HEK293T (cell line): Measurements from ENCODE around the gene KRTAP9-1.
"Not testable (repeated sequence)": the region's sequence is repeated elsewhere in the genome, so short reads cannot be mapped to it uniquely, and the experiment has no call there.

ENCODE experiments used
- CTCF ChIA-PET: fragments of 350-600 bp; formaldehyde crosslinking; extraction: SDS; loops from one replicate; lab custom pipeline; 2021; ENCODE audit warnings: antibody characterized with exemption, inconsistent platforms; lab: Yijun Ruan, JAX
- POLR2A ChIA-PET: fragments of 350-600 bp; formaldehyde crosslinking; extraction: SDS; loops from one replicate; lab custom pipeline; 2020; ENCODE audit warnings: antibody characterized with exemption, inconsistent platforms; lab: Yijun Ruan, JAX
- DNase-seq: peaks from one replicate; pipeline ENCODE4 v3.0.0; 2012; ENCODE audit warnings: mixed read lengths; ENCODE audit errors: extremely low spot score
- ARNT ChIP-seq: fragments of 450-650 bp; IDR thresholded peaks from 2 replicates; pipeline ENCODE4 v1.6.1; 2017; ENCODE audit warnings: mild to moderate bottlenecking
- BHLHE40 ChIP-seq: fragments of 450-650 bp; IDR thresholded peaks from 2 replicates; pipeline ENCODE4 v1.6.1; 2016; ENCODE audit warnings: mild to moderate bottlenecking, moderate library complexity, borderline replicate concordance
- CTBP1 ChIP-seq: fragments of 450-650 bp; IDR thresholded peaks from 2 replicates; pipeline ENCODE4 v1.6.1; 2016; ENCODE audit warnings: borderline replicate concordance
- ELF4 ChIP-seq: fragments of 450-650 bp; IDR thresholded peaks from 2 replicates; pipeline ENCODE4 v1.6.1; 2017; ENCODE audit warnings: antibody characterized with exemption
- FOXA1 ChIP-seq: fragments of 450-650 bp; IDR thresholded peaks from 2 replicates; pipeline ENCODE4 v1.6.1; 2016; ENCODE audit warnings: mild to moderate bottlenecking
- FOXK2 ChIP-seq: fragments of 450-650 bp; IDR thresholded peaks from 2 replicates; pipeline ENCODE4 v1.6.1; 2016; ENCODE audit warnings: mild to moderate bottlenecking
- FOXM1 ChIP-seq: fragments of 450-650 bp; IDR thresholded peaks from 2 replicates; pipeline ENCODE4 v1.6.1; 2017; ENCODE audit warnings: mild to moderate bottlenecking, borderline replicate concordance
- HDGF ChIP-seq: fragments of 450-650 bp; IDR thresholded peaks from 2 replicates; pipeline ENCODE4 v1.6.1; 2017; ENCODE audit warnings: antibody characterized with exemption, borderline replicate concordance
- L3MBTL2 ChIP-seq: fragments of 450-650 bp; conservative IDR thresholded peaks from 2 replicates; pipeline ENCODE4 v1.6.1; 2016; ENCODE audit warnings: mild to moderate bottlenecking
- LEF1 ChIP-seq: fragments of 450-650 bp; IDR thresholded peaks from 2 replicates; pipeline ENCODE4 v1.6.1; 2017; ENCODE audit warnings: mild to moderate bottlenecking, borderline replicate concordance
- NFRKB ChIP-seq: fragments of 450-650 bp; IDR thresholded peaks from 2 replicates; pipeline ENCODE4 v1.6.1; 2016; ENCODE audit warnings: mild to moderate bottlenecking, moderate library complexity
- PKNOX1 ChIP-seq: fragments of 450-650 bp; IDR thresholded peaks from 2 replicates; pipeline ENCODE4 v1.6.1; 2016
- SP1 ChIP-seq: fragments of 450-650 bp; IDR thresholded peaks from 2 replicates; pipeline ENCODE4 v1.6.1; 2017
- SUZ12 ChIP-seq: fragments of 450-650 bp; IDR thresholded peaks from 2 replicates; pipeline ENCODE4 v1.6.1; 2016; ENCODE audit warnings: mild to moderate bottlenecking
- TARDBP ChIP-seq: fragments of 450-650 bp; IDR thresholded peaks from 2 replicates; pipeline ENCODE4 v1.6.1; 2016
- ZNF384 ChIP-seq: fragments of 450-650 bp; IDR thresholded peaks from 2 replicates; pipeline ENCODE4 v1.6.1; 2016

The KRTAP9-1 gene

GRCh38 chr17:41223821-41224220 is 34.1 kb downstream of the KRTAP9-1 start:
- CTCF ChIA-PET: no interaction called here
- POLR2A ChIA-PET: no interaction called here
- no peak for TF ChIP-seq NFRKB
- no peak for TF ChIP-seq BHLHE40
- no peak for TF ChIP-seq SP1
- TF ChIP-seq ZNF384: no peak
- TF ChIP-seq L3MBTL2: no peak
- no peak for TF ChIP-seq TARDBP
- TF ChIP-seq FOXK2: no peak
- no peak for TF ChIP-seq HDGF
- no peak for TF ChIP-seq FOXM1
- TF ChIP-seq ELF4: no peak
- no peak for TF ChIP-seq FOXA1
- no peak for TF ChIP-seq CTBP1
- no peak for TF ChIP-seq ARNT
- TF ChIP-seq LEF1: no peak
- no peak for TF ChIP-seq PKNOX1
- TF ChIP-seq SUZ12: no peak
- no peak for DNase-seq

GRCh38 chr17:41226051-41226450 is 36.4 kb downstream of the KRTAP9-1 start:
- no peak for DNase-seq
- TF ChIP-seq FOXK2 (no peak), HDGF (no peak), LEF1 (no peak), L3MBTL2 (no peak), NFRKB (no peak), ELF4 (no peak), TARDBP (no peak), CTBP1 (no peak)
- POLR2A ChIA-PET: no interaction called here
- CTCF ChIA-PET: no interaction called here

- POLR2A ChIA-PET, CTCF ChIA-PET, DNase-seq: not testable (repeated sequence)
These were observed 37.0 kb downstream of the KRTAP9-1 start, which contains the start of gene KRTAP9-2 for GRCh38 chr17:41226598-41227095. KRTAP9-2 (plus strand) TSS chr17:41226648; CDS start chr17:41226655, 7 bp downstream.

- no peak for DNase-seq
- TF ChIP-seq SUZ12: no peak
- TF ChIP-seq ELF4: no peak
- TF ChIP-seq BHLHE40: no peak
- TF ChIP-seq FOXM1: no peak
- TF ChIP-seq CTBP1: no peak
- no peak for TF ChIP-seq SP1
- TF ChIP-seq LEF1: no peak
- TF ChIP-seq NFRKB: no peak
- ChIA-PET CTCF (interaction anchor here (1.3 kb wide), 1 partner anchor 458 kb away, joined by 3 read pairs; the partner anchor contains the start of gene EIF1), POLR2A (no interaction called here)
These were observed 40.4 kb downstream of the KRTAP9-1 start for GRCh38 chr17:41230094-41230493.

- no peak for DNase-seq
- CTCF ChIA-PET: no interaction called here
- TF ChIP-seq SUZ12: no peak
- TF ChIP-seq FOXM1: no peak
- no peak for TF ChIP-seq CTBP1
- TF ChIP-seq BHLHE40: no peak
- TF ChIP-seq HDGF: no peak
- no peak for TF ChIP-seq PKNOX1
- no peak for TF ChIP-seq ELF4
- no peak for TF ChIP-seq SP1
- TF ChIP-seq TARDBP: no peak
- TF ChIP-seq ZNF384: no peak
- no peak for TF ChIP-seq FOXA1
- no peak for TF ChIP-seq ARNT
- TF ChIP-seq L3MBTL2: no peak
- TF ChIP-seq LEF1: no peak
- no peak for TF ChIP-seq NFRKB
- POLR2A ChIA-PET: no interaction called here
These were observed 42.0 kb downstream of the KRTAP9-1 start for GRCh38 chr17:41231731-41232130.

GRCh38 chr17:41232399-41233105 is 42.9 kb downstream of the KRTAP9-1 start, which contains the start of gene KRTAP9-3:
KRTAP9-3 (plus strand) TSS chr17:41232449; CDS start chr17:41232502, 53 bp downstream.
- DNase-seq, POLR2A ChIA-PET: not testable (repeated sequence)
- CTCF ChIA-PET: interaction anchor here (1.0 kb wide), 1 partner anchor 316 kb away, joined by 4 read pairs; no protein-coding TSS in a partner anchor

GRCh38 chr17:41237116-41237515 is 47.4 kb downstream of the KRTAP9-1 start:
- DNase-seq, POLR2A ChIA-PET, CTCF ChIA-PET: not testable (repeated sequence)

- POLR2A ChIA-PET, DNase-seq: not testable (repeated sequence)
- CTCF ChIA-PET: interaction anchor here (0.6 kb wide), 1 partner anchor 350 kb away, joined by 4 read pairs; no protein-coding TSS in a partner anchor
These were observed 48.3 kb downstream of the KRTAP9-1 start, which contains the start of gene KRTAP9-8 for GRCh38 chr17:41237949-41238437. KRTAP9-8 (plus strand) TSS chr17:41237999; CDS start chr17:41238052, 53 bp downstream.
